Left ventricle myocardium inferior (tissue), 1 donor: Measurements from ENCODE around the gene FPGS. TPM values are rescaled to one million over a fixed set of nuclear protein-coding genes. Genes with fewer than 3 reads are reported as not detected.
A peak's percentile ranks its signal among the peaks of the same experiment; 100 is the strongest.

Source experiments
- DNase-seq: peaks from one replicate; pipeline ENCODE4 v3.0.0-alpha.2; 2020
- H3K27ac ChIP-seq: fragments of 200-600 bp; replicated peaks from 2 replicates; pipeline ENCODE4 v1.8.0; 2021
- H3K27me3 ChIP-seq: fragments of 200-600 bp; 2 replicates; pipeline ENCODE4 v1.8.0; 2021; ENCODE audit warnings: low read depth
- H3K36me3 ChIP-seq: fragments of 200-600 bp; 2 replicates; pipeline ENCODE4 v1.8.0; 2021
- H3K4me1 ChIP-seq: fragments of 200-600 bp; 2 replicates; pipeline ENCODE4 v1.8.0; 2021
- H3K4me3 ChIP-seq: fragments of 200-600 bp; 2 replicates; pipeline ENCODE4 v1.8.0; 2021; ENCODE audit warnings: mild to moderate bottlenecking, moderate library complexity
- H3K9me3 ChIP-seq: fragments of 200-600 bp; replicated peaks from 2 replicates; pipeline ENCODE4 v1.8.0; 2021
- CTCF ChIP-seq: fragments of 200-600 bp; IDR thresholded peaks from 2 replicates; pipeline ENCODE4 v1.8.0; 2021; ENCODE audit warnings: antibody characterized with exemption, mild to moderate bottlenecking, borderline replicate concordance
- intact Hi-C: fragments of 100-400 bp; cut with micrococcal nuclease; formaldehyde crosslinking; loops from one replicate; pipeline ENCODE4 v1.11.0; 2022
- total RNA-seq: library from RNA; stranded (reverse); fragmentation: NEBNext Ultra II Directional; extraction: Animal tissue kit (Norgen Biotek cat#: 25700); gene quantifications from one replicate; pipeline ENCODE4 v1.2.1, GENCODE V29; 2021
- donor health status: DM: no; HTN: yes; CAD: no; lungs with severe emphysema.

The FPGS gene
- total RNA-seq, 1 donor from 2014 or later, result 38.0 TPM

DNA sequence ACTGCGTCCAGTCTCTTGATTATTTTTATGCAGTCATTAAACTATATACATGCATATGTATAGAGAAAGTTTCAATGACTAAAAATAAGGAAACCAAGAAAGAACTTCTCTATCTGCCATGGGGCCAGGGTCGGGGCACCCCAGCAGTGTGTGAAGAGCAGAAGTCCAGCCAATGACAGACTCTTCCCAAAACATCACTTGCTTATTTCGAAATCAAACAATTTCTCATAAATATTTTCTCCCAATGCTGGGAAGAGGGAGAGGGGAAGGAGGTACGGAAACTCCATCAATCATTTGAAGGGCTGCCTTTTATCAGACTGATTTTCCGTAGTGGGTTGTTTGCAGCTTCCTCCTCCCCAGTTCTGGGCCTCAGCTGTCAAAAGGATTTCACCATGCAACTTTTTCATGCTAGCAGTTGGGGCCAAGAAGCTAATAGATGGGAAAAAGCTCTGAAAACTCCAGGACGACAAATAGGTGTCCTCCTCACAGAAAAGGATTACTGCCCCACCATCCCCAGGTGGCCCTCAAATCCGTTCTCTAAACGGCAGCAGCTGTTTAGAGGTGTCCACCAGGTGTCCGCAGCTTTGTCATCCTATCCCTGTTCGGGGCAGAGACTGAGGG, 617 bp upstream of the FPGS start:
- Histone ChIP-seq H3K4me3 (peak overlapping the region; percentile 68), H3K36me3 (peaks cover 20% of the 10 kb centered on the region), H3K4me1 (peaks cover 40% of the 10 kb centered on the region), H3K9me3 (no peaks in the 10 kb centered on the region), H3K27me3 (no peaks in the 10 kb centered on the region), H3K27ac (peak overlapping the region; percentile 95)
- TF ChIP-seq CTCF, result peak; percentile 36
- DNase-seq, result no peak
- intact Hi-C loops, result no loop called here

DNA sequence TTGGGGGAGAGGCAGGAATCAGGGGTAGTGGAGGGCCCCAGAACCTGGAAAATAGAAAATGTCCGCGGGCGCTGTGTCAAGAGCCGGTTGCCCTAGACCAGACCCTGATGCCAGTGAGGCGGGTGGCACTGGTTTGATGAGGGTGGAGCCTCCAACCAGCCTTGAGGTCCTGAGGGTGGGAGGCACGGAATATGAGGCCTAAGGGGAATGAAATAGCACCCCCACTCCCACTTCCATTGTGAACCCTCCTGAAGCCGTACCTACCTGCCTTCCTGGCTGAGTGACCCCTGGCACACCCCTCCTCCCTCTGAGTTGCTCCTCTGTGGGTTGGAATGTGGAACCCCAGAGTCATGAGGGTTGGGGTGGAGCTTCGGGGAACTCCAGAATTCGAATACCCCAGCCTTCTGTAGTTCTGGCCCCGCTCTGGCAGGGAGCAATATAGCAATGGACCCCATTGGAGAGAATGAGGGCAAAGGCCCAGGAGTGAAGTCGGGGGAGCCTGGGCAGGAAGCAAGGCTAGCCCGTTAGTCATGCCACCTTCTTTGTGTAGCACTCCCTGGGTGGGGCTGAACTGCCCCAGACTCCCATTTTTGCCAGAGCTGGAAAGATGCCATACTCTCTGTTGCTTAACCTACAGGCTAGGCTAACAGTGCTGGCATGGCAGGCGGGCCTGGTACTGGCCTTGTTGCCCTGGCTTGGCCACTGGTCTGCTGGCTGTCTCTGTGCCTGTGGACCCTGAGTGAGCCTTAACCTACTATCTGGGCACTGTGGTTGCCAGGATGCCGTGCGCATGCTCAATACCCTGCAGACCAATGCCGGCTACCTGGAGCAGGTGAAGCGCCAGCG, 1.0 kb downstream of the FPGS start:
- DNase-seq, result no peak
- intact Hi-C loops, result no loop called here

DNA sequence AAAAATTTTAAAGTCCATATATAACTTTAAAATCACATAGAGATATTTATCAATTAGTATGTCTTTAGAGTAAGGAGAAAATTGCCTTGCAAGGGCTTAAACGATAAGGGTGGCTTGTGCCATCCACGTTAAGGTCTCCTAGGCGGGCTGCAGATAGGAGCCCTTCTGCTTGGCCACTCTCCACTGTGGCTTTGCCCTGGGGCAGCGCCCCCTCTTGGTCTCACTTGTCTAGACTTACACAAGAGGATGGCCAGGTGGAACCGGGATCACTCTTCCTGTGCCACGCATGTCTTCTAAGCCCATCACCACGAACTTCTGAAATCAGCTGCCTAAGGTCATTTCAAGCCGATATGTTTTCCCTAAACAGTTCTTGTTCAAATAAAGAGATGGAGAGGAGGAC, 2.9 kb downstream of the FPGS start:
- Histone ChIP-seq H3K9me3 (no peaks in the 10 kb centered on the region), H3K27ac (peak overlapping the region; percentile 13), H3K4me3 (no peak overlapping the region), H3K36me3 (peaks cover 38% of the 10 kb centered on the region), H3K27me3 (no peaks in the 10 kb centered on the region), H3K4me1 (peaks cover 53% of the 10 kb centered on the region)
- intact Hi-C loops, result no loop called here
- peak; percentile 34 for TF ChIP-seq CTCF
- no peak for DNase-seq

More for the DNA sequence above, 1.0 kb downstream of the FPGS start:
- Histone ChIP-seq H3K9me3 (no peaks in the 10 kb centered on the region), H3K27me3 (no peaks in the 10 kb centered on the region), H3K4me1 (peaks cover 42% of the 10 kb centered on the region), H3K27ac (peak overlapping the region; percentile 95), H3K4me3 (peak overlapping the region; percentile 68), H3K36me3 (peaks cover 37% of the 10 kb centered on the region)
- TF ChIP-seq CTCF, result no peak

DNA sequence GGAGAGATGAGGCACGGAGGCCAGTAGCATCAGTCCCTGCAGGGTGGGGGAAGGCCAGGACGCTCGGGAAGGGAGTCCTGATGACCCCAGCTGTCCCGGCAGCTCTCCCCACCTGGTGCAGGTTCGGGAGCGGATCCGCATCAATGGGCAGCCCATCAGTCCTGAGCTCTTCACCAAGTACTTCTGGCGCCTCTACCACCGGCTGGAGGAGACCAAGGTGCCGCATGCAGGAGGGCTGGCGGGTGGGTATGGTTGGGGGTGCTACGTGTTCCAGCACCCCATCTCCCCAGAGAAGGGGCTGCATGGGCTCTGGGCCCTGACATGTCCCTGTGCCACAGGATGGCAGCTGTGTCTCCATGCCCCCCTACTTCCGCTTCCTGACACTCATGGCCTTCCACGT, 4.2 kb downstream of the FPGS start:
- Histone ChIP-seq H3K36me3 (peaks cover 38% of the 10 kb centered on the region), H3K27ac (no peak overlapping the region), H3K4me3 (no peak overlapping the region), H3K9me3 (no peaks in the 10 kb centered on the region), H3K27me3 (no peaks in the 10 kb centered on the region), H3K4me1 (peaks cover 49% of the 10 kb centered on the region)
- intact Hi-C loops, result no loop called here
- no peak for TF ChIP-seq CTCF
- no peak for DNase-seq

DNA sequence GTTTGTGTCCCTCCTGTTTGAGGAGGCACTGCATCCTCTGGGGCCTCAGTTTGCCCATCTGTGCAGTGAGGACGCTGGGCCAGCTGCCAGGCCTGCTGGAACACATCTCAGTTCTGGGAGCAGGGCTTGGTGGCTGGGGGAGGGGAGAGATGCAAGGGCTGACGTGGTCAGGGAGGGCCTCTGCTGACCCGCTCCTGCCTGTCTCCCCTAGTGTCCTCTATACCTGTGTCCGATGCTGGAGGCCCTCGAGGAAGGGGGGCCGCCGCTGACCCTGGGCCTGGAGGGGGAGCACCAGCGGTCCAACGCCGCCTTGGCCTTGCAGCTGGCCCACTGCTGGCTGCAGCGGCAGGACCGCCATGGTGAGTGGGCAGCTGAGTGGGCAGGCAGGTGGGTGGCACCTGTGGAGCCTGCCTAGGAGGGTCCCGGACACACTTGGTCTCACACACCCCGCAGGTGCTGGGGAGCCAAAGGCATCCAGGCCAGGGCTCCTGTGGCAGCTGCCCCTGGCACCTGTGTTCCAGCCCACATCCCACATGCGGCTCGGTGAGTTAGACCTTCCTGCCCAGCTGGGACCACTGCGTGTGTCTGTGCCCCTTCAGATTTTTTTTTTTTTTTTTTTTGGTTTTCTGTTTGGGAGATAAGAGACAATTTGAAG, 5.8 kb downstream of the FPGS start:
- intact Hi-C loops, result no loop called here
- Histone ChIP-seq H3K9me3 (no peaks in the 10 kb centered on the region), H3K36me3 (peaks cover 51% of the 10 kb centered on the region), H3K4me1 (peaks cover 36% of the 10 kb centered on the region), H3K27ac (peak overlapping the region; percentile 62), H3K4me3 (no peak overlapping the region), H3K27me3 (no peaks in the 10 kb centered on the region)
- no peak for TF ChIP-seq CTCF
- no peak for DNase-seq
